SK-N-SH (cell line): ENCODE measurements around the gene ITGB3BP. TPM values are rescaled to one million over a fixed set of nuclear protein-coding genes. Genes with fewer than 3 reads are reported as not detected.

Experiments used
- CTCF ChIA-PET: fragments of 300-600, 350-600 bp; formaldehyde crosslinking; extraction: SDS; loops from one replicate; lab custom pipeline; 2021; lab: Yijun Ruan, JAX
- POLR2A ChIA-PET: fragments of 350-600 bp; sonication (Branson Sonifier 250); formaldehyde crosslinking; extraction: SDS; loops from one replicate; lab custom pipeline; 2020; ENCODE audit warnings: antibody characterized with exemption, inconsistent platforms; lab: Yijun Ruan, JAX
- DNase-seq: peaks from one replicate; pipeline ENCODE4 v3.0.0; 2012
- H2AFZ ChIP-seq: fragments of 200-600 bp; sonication (generic); 2 replicates; pipeline ENCODE4 v1.8.1; 2016; ENCODE audit warnings: antibody characterized with exemption, mild to moderate bottlenecking, low read depth
- H3F3A ChIP-seq: fragments of 200-600 bp; sonication (generic); replicated peaks from 2 replicates; pipeline ENCODE3; 2016; ENCODE audit warnings: antibody characterized with exemption, mild to moderate bottlenecking; ENCODE audit not compliant: insufficient read depth
- H3K27ac ChIP-seq, 2 experiments: fragments of 200-500 bp in 1 of 2; fragments of 200-600 bp in 1 of 2; sonication (Bioruptor generic) in 1 of 2; sonication (generic), shearing (Covaris generic) in 1 of 2; 2 replicates each; pipeline versions ENCODE4 v1.5.1 to v1.6.1; 2014 to 2016; ENCODE audit warnings: low read depth in 2 of 2, inconsistent platforms in 1 of 2, low read length in 1 of 2, mild to moderate bottlenecking in 1 of 2, mixed read lengths in 1 of 2
- H3K27me3 ChIP-seq: fragments of 200-600 bp; sonication (generic), shearing (Covaris generic); 2 replicates; pipeline ENCODE4 v1.6.1; 2016; ENCODE audit warnings: mixed run types; ENCODE audit not compliant: insufficient read depth
- H3K36me3 ChIP-seq, 2 experiments: fragments of 200-500 bp in 1 of 2; fragments of 200-600 bp in 1 of 2; sonication (Bioruptor generic) in 1 of 2; sonication (generic) in 1 of 2; replicated peaks in 1 of 2; 2 replicates each; pipeline versions ENCODE3 to v1.5.1; 2014 to 2016; ENCODE audit warnings: low read length in 1 of 2, mild to moderate bottlenecking in 1 of 2; ENCODE audit not compliant: insufficient read depth in 2 of 2, control insufficient read depth in 1 of 2
- H3K4me1 ChIP-seq, 2 experiments: fragments of 200-500 bp in 1 of 2; fragments of 200-600 bp in 1 of 2; sonication (Bioruptor generic) in 1 of 2; sonication (generic), shearing (Covaris generic) in 1 of 2; 2 replicates each; pipeline versions ENCODE4 v1.5.1 to v1.6.1; 2014 to 2016; ENCODE audit warnings: low read depth in 1 of 2, low read length in 1 of 2, mixed run types in 1 of 2; ENCODE audit not compliant: insufficient read depth in 2 of 2, control insufficient read depth in 1 of 2
- H3K4me2 ChIP-seq: fragments of 200-600 bp; sonication (generic), shearing (Covaris generic); 2 replicates; pipeline ENCODE4 v1.6.1; 2017; ENCODE audit warnings: mixed run types
- H3K4me3 ChIP-seq, 2 experiments: fragments of 200-500 bp in 1 of 2; fragments of 200-600 bp in 1 of 2; sonication (Bioruptor generic) in 1 of 2; sonication (generic), shearing (Covaris generic) in 1 of 2; 2 replicates each; pipeline versions ENCODE4 v1.5.1 to v1.8.1; 2014 to 2016; ENCODE audit warnings: low read depth in 2 of 2, inconsistent platforms in 1 of 2, low read length in 1 of 2, mild to moderate bottlenecking in 1 of 2, mixed read lengths in 1 of 2, moderate library complexity in 1 of 2
- H3K79me2 ChIP-seq: fragments of 200-600 bp; sonication (generic); 2 replicates; pipeline ENCODE4 v1.8.1; 2017; ENCODE audit warnings: mild to moderate bottlenecking; ENCODE audit not compliant: insufficient read depth
- H3K9ac ChIP-seq: fragments of 200-600 bp; sonication (generic); 2 replicates; pipeline ENCODE4 v1.6.1; 2017; ENCODE audit warnings: mixed run types
- H3K9me2 ChIP-seq: fragments of 200-600 bp; sonication (generic); 2 replicates; pipeline ENCODE4 v1.6.1; 2017; ENCODE audit warnings: mixed run types
- H3K9me3 ChIP-seq: fragments of 200-600 bp; sonication (generic); 2 replicates; pipeline ENCODE4 v1.6.1; 2017; ENCODE audit warnings: mixed run types, mild to moderate bottlenecking, moderate library complexity
- H4K20me1 ChIP-seq: fragments of 200-600 bp; sonication (generic); 2 replicates; pipeline ENCODE4 v1.6.1; 2017; ENCODE audit warnings: mild to moderate bottlenecking, mixed run types; ENCODE audit not compliant: insufficient read depth
- CTCF ChIP-seq: fragments of 200-600 bp; sonication (generic); IDR thresholded peaks from 2 replicates; pipeline ENCODE4 v1.6.1; 2017; ENCODE audit warnings: antibody characterized with exemption, mild to moderate bottlenecking, moderate library complexity
- EP300 ChIP-seq, 2 experiments: IDR thresholded peaks; 2 replicates each; pipeline versions ENCODE4 v1.4.0 to v1.6.1; 2012; ENCODE audit warnings: borderline replicate concordance in 1 of 2, low read depth in 1 of 2, low read length in 1 of 2
- FOXJ3 ChIP-seq: sonication (generic); formaldehyde crosslinking; IDR thresholded peaks from 2 replicates; pipeline ENCODE4 v1.5.1; 2020; ENCODE audit warnings: mild to moderate bottlenecking, missing genetic modification reagents
- FOXM1 ChIP-seq: IDR thresholded peaks from 2 replicates; pipeline ENCODE4 v1.4.0; 2012; ENCODE audit warnings: low read depth, mild to moderate bottlenecking
- GABPA ChIP-seq: IDR thresholded peaks from 2 replicates; pipeline ENCODE4 v1.4.0; 2012; ENCODE audit warnings: low read depth, mild to moderate bottlenecking
- GATA2 ChIP-seq: sonication (generic); formaldehyde crosslinking; IDR thresholded peaks from 2 replicates; pipeline ENCODE4 v1.5.0; 2020; ENCODE audit warnings: mild to moderate bottlenecking, missing genetic modification reagents
- JUND ChIP-seq: IDR thresholded peaks from 2 replicates; pipeline ENCODE4 v1.4.0; 2012
- MAX ChIP-seq: IDR thresholded peaks from 2 replicates; pipeline ENCODE4 v1.4.0; 2012; ENCODE audit warnings: low read depth
- MEF2A ChIP-seq: IDR thresholded peaks from 2 replicates; pipeline ENCODE4 v1.4.0; 2012; ENCODE audit warnings: low read depth, borderline replicate concordance
- NFIC ChIP-seq: IDR thresholded peaks from 2 replicates; pipeline ENCODE4 v1.4.0; 2012; ENCODE audit warnings: borderline replicate concordance
- PBX3 ChIP-seq: IDR thresholded peaks from 2 replicates; pipeline ENCODE4; 2012
- POLR2AphosphoS5 ChIP-seq: IDR thresholded peaks from 2 replicates; pipeline ENCODE4 v1.6.1; 2012; ENCODE audit warnings: low read depth, low read length
- RAD21 ChIP-seq: IDR thresholded peaks from 2 replicates; pipeline ENCODE4 v1.6.1; 2012; ENCODE audit warnings: mild to moderate bottlenecking, low read length
- RCOR1 ChIP-seq: fragments of 150-350 bp; IDR thresholded peaks from 2 replicates; pipeline ENCODE4 v1.6.1; 2017; ENCODE audit warnings: antibody characterized with exemption, low read length
- REST ChIP-seq: IDR thresholded peaks from 2 replicates; pipeline ENCODE4 v1.6.1; 2012; ENCODE audit warnings: mild to moderate bottlenecking, low read depth, low read length, moderate library complexity
- RXRA ChIP-seq: IDR thresholded peaks from 2 replicates; pipeline ENCODE4 v1.4.0; 2012; ENCODE audit warnings: low read depth, mild to moderate bottlenecking, borderline replicate concordance
- SMC3 ChIP-seq: IDR thresholded peaks from 2 replicates; pipeline ENCODE4 v1.6.1; 2012; ENCODE audit warnings: low read depth, low read length, improper control_type of control experiment
- TAF1 ChIP-seq: IDR thresholded peaks from 2 replicates; pipeline ENCODE4 v1.6.1; 2012; ENCODE audit warnings: low read depth, mild to moderate bottlenecking, low read length, moderate library complexity, borderline replicate concordance
- USF1 ChIP-seq: IDR thresholded peaks from 2 replicates; pipeline ENCODE4 v1.4.0; 2012; ENCODE audit warnings: low read depth, borderline replicate concordance
- ZBTB33 ChIP-seq: IDR thresholded peaks from 2 replicates; pipeline ENCODE4 v1.4.0; 2012; ENCODE audit warnings: low read depth, borderline replicate concordance
- WGBS: methylation state at CpG from one replicate; pipeline ENCODE4 v1.1.6; 2017; ENCODE audit warnings: low lambda C conversion rate; 5-methylcytosine and 5-hydroxymethylcytosine counted together
- polyA plus RNA-seq, 3 experiments: library from polyadenylated mRNA; depleted of rRNA; stranded (reverse); fragments of >200 nt; gene quantifications; 2 replicates each; pipeline ENCODE4 v1.2.3, GENCODE V29; 2012

Gene ITGB3BP
- polyA plus RNA-seq, 1 of the 3 experiments (the other 2 are of a cell fraction), result 9.9 TPM

- TF ChIP-seq MAX (no peak), MEF2A (no peak), FOXM1 (no peak), CTCF (no peak), SMC3 (no peak), TAF1 (no peak), GABPA (no peak), POLR2AphosphoS5 (no peak), RCOR1 (no peak), PBX3 (no peak), ZBTB33 (no peak), FOXJ3 (no peak), RAD21 (no peak), USF1 (no peak), GATA2 (CRISPR knock-in tag) (no peak), EP300 (IDR thresholded peaks at IDR 0.05; ENCODE audit: borderline replicate concordance in 1 of 2, low read depth in 1 of 2, low read length in 1 of 2) (no peak), RXRA (no peak), REST (no peak), NFIC (no peak), JUND (no peak)
- TF ChIP-seq, all 33 proteins: peak for 0
- POLR2A ChIA-PET, result no interaction called here
- H3K4me2 ChIP-seq, result no peak overlapping the region
- WGBS, result 91% methylated on average over 2 of the region's 2 CpGs
- H3K36me3 ChIP-seq, result peaks cover 6 to 8% of the 10 kb centered on the region in 2 experiments
- no peak overlapping the region for H2AFZ ChIP-seq
- DNase-seq, result no peak
- no peaks in the 10 kb centered on the region for H3K9me3 ChIP-seq
- H4K20me1 ChIP-seq, result no peaks in the 10 kb centered on the region
- H3K4me1 ChIP-seq, result no peaks in the 10 kb centered on the region
- no peaks in the 10 kb centered on the region for H3K27me3 ChIP-seq
- peaks cover 4% of the 10 kb centered on the region for H3F3A ChIP-seq
- H3K27ac ChIP-seq, result no peak overlapping the region
- CTCF ChIA-PET, result interaction anchor here (1.4 kb wide), 1 partner anchor 10 kb away, joined by 3 read pairs; no protein-coding TSS in a partner anchor
- H3K9me2 ChIP-seq, result no peaks in the 10 kb centered on the region
- no peaks in the 10 kb centered on the region for H3K79me2 ChIP-seq
- no peak overlapping the region for H3K9ac ChIP-seq
- no peak overlapping the region for H3K4me3 ChIP-seq
These were observed 24.7 kb upstream of the ITGB3BP start for GRCh38 chr1:63547621-63548294.
